22Rv1 (cell line): Measurements from ENCODE around the gene DDX39A.
A peak's percentile ranks its signal among the peaks of the same experiment; 100 is the strongest.
"Not testable (repeated sequence)": the region's sequence is repeated elsewhere in the genome, so short reads cannot be mapped to it uniquely, and the experiment has no call there.

Experiments used
- H3K27ac ChIP-seq: fragments of 450-650 bp; 2 replicates; pipeline ENCODE4 v1.5.1; 2017
- ZFX ChIP-seq: fragments of 450-650 bp; IDR thresholded peaks from 2 replicates; pipeline ENCODE4 v1.6.1; 2017; ENCODE audit warnings: antibody characterized with exemption, borderline replicate concordance
- TF ChIP-seq, protein P1 (sequence below): fragments of 450-650 bp; IDR thresholded peaks from 2 replicates; pipeline ENCODE4 v1.5.1; 2017; ENCODE audit warnings: mild to moderate bottlenecking

Gene DDX39A

DNA sequence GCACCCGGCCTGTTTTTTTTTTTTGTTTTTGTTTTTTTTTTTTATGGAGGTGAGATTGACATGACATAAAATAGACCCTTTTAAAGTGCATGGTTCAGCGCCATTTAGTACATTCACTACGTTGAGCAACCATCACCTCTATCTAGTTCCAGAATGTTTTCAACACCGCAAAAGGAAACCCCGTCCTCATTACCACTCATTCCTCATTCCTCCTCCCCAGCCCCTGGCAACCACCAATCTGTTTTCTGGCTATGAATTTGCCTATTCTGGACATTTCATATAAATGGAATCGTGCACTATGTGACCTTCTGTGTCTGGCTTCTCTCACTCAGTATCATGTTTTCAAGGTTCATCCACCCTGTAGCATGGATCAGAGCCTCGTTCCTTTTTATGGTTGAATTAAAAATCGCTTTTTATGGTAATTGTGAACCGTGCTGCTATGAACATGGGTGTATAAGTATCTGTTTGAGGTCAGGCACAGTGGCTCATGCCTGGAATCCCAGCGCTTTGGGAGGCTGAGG, 47.8 kb downstream of the DDX39A start:
- no peak overlapping the region for H3K27ac ChIP-seq
- TF ChIP-seq, protein P1, sequence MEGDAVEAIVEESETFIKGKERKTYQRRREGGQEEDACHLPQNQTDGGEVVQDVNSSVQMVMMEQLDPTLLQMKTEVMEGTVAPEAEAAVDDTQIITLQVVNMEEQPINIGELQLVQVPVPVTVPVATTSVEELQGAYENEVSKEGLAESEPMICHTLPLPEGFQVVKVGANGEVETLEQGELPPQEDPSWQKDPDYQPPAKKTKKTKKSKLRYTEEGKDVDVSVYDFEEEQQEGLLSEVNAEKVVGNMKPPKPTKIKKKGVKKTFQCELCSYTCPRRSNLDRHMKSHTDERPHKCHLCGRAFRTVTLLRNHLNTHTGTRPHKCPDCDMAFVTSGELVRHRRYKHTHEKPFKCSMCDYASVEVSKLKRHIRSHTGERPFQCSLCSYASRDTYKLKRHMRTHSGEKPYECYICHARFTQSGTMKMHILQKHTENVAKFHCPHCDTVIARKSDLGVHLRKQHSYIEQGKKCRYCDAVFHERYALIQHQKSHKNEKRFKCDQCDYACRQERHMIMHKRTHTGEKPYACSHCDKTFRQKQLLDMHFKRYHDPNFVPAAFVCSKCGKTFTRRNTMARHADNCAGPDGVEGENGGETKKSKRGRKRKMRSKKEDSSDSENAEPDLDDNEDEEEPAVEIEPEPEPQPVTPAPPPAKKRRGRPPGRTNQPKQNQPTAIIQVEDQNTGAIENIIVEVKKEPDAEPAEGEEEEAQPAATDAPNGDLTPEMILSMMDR = no peak
- no peak for TF ChIP-seq ZFX

- TF ChIP-seq, protein P1 = no peak
- no peak for TF ChIP-seq ZFX
- no peak overlapping the region for H3K27ac ChIP-seq
These were observed 48.2 kb downstream of the DDX39A start for GRCh38 chr19:14370940-14371280.

- H3K27ac ChIP-seq = no peak overlapping the region
- TF ChIP-seq, protein P1 = no peak
- no peak for TF ChIP-seq ZFX
These were observed 48.8 kb downstream of the DDX39A start for GRCh38 chr19:14370169-14370939.

DNA sequence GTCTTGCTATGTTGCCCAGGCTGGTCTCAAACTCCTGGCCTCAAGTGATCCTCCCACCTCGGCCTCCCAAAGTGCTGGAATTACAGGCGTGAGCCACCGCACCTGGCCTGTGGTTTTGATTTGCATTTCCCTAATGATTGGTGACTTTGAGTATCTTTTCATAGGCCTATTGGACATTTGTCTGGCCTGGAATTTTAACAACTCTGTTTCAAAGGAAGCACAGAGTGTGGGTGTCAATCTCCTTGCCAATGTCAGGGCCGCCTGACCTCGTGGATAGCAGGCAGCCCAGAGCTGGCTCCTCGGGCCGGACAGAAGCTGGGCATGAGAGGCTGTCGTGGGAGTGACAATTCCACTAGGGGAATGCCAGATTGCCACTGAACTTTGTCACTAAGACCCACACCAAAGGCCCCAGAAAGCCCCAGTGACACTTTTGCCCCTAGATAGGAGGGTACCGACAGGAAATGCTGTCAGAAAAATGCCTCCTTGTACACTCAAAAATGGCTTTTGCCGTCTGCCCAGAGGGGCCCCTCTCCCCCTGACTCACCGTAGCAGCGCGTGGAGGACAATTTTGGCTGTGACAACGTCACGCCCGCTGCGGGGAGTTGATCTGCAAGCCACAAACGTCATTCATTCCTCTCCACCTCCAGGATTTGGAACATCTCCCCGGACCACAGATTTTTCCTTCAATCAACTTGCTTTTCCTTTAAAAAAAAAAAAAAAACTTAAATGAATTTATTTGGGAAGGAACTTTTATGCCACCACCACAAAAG, 49.6 kb downstream of the DDX39A start:
- no peak overlapping the region for H3K27ac ChIP-seq
- TF ChIP-seq, protein P1 = no peak
- TF ChIP-seq ZFX = no peak

- H3K27ac ChIP-seq = no peak overlapping the region
- TF ChIP-seq ZFX = no peak
- TF ChIP-seq, protein P1 = no peak
These were observed 51.1 kb downstream of the DDX39A start for GRCh38 chr19:14368011-14368513.

- TF ChIP-seq, protein P1 = no peak
- TF ChIP-seq ZFX = no peak
- peak overlapping the region; percentile 1; the same call in 1 of the 2 replicates for H3K27ac ChIP-seq
These were observed 52.1 kb downstream of the DDX39A start for GRCh38 chr19:14367016-14367415.

DNA sequence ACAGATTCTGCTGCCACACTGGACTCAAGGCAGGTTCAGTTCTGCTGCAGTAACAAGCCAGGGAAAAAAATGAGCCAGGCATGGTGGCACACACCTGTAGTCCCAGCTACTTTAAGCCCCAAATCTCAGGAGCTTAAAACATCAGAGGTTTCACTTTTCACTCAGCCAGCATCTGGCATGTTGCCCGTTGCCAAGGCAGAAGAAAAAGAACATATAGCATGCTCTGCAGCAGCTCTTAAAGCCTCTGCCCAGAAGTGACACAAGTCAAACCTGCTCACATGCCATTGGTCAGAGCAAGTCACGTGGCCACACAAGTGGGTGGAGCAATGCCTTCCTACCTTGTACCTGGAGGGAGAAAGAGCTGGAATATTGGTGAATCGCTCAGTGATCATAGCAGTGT, 52.6 kb downstream of the DDX39A start:
- peak overlapping the region; percentile 1; the same call in 1 of the 2 replicates for H3K27ac ChIP-seq
- TF ChIP-seq, protein P1 = no peak
- no peak for TF ChIP-seq ZFX

DNA sequence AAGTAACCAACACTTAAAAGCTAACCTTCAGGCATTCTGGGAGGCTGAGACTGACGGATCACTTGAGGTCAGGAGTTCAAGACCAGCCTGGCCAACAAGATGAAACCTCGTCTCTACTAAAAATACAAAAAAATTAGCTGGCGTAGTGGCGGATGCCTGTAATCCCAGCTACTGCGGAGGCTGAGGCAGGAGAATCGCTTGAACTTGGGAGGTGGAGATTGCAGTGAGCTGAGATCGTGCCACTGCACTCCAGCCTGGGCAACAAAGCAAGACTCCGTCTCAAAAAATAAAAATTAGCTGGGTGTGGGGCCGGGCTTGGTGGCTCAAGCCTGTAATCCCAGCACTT, 55.1 kb downstream of the DDX39A start:
- H3K27ac ChIP-seq = not testable (repeated sequence)
